GM23338 (cell line): Measurements from ENCODE around the gene SAMD4A. TPM values are rescaled to one million over a fixed set of nuclear protein-coding genes. Genes with fewer than 3 reads are reported as not detected.

Experiments used
- ATAC-seq: fragments of 200-7000 bp; cut with Tn5 transposase; 3 replicates; pipeline ENCODE4 v1.9.1; 2020
- DNase-seq: peaks from one replicate; pipeline ENCODE4 v3.0.0-alpha.2; 2015; ENCODE audit warnings: low spot score
- H2AFZ ChIP-seq: fragments of 200-600 bp; sonication (generic); 2 replicates; pipeline ENCODE4 v1.8.0; 2016; ENCODE audit warnings: antibody characterized with exemption, mild to moderate bottlenecking, moderate library complexity
- H3F3A ChIP-seq: fragments of 200-600 bp; sonication (generic); replicated peaks from 2 replicates; pipeline ENCODE4 v1.8.0; 2017; ENCODE audit warnings: antibody characterized with exemption, mixed run types, low read depth
- H3K27ac ChIP-seq: fragments of 200-600 bp; sonication (generic); 2 replicates; pipeline ENCODE4 v1.6.1; 2016; ENCODE audit warnings: low read depth
- H3K27me3 ChIP-seq: fragments of 200-600 bp; sonication (generic); 2 replicates; pipeline ENCODE4 v1.8.0; 2016; ENCODE audit warnings: mild to moderate bottlenecking, mixed run types, moderate library complexity; ENCODE audit not compliant: insufficient read depth
- H3K36me3 ChIP-seq: fragments of 200-600 bp; sonication (generic); 2 replicates; pipeline ENCODE4 v1.8.0; 2016; ENCODE audit warnings: mild to moderate bottlenecking; ENCODE audit not compliant: insufficient read depth
- H3K4me1 ChIP-seq: fragments of 200-600 bp; sonication (generic); 2 replicates; pipeline ENCODE4 v1.8.0; 2016; ENCODE audit warnings: mild to moderate bottlenecking, moderate library complexity; ENCODE audit not compliant: insufficient read depth
- H3K4me2 ChIP-seq: fragments of 200-600 bp; sonication (generic); 2 replicates; pipeline ENCODE4 v1.7.1; 2017; ENCODE audit warnings: mixed run types
- H3K4me3 ChIP-seq: fragments of 200-600 bp; sonication (generic); 2 replicates; pipeline ENCODE4 v1.6.1; 2016; ENCODE audit warnings: mixed run types
- H3K79me2 ChIP-seq: fragments of 200-600 bp; sonication (generic); replicated peaks from 2 replicates; pipeline ENCODE4 v1.8.0; 2017; ENCODE audit warnings: mild to moderate bottlenecking; ENCODE audit not compliant: insufficient read depth
- H3K9me2 ChIP-seq: fragments of 200-600 bp; sonication (generic); 2 replicates; pipeline ENCODE4 v1.8.0; 2017; ENCODE audit not compliant: insufficient read depth
- H4K20me1 ChIP-seq: fragments of 200-600 bp; sonication (generic); replicated peaks from 2 replicates; pipeline ENCODE4 v1.8.0; 2017; ENCODE audit warnings: mild to moderate bottlenecking; ENCODE audit not compliant: insufficient read depth
- H3K27ac Mint-ChIP-seq: 2 replicates; pipeline ENCODE4 v1.8.0; 2020; ENCODE audit warnings: inconsistent platforms, mild to moderate bottlenecking, moderate library complexity, mixed read lengths
- H3K27me3 Mint-ChIP-seq: 3 replicates; pipeline ENCODE4 v1.8.0; 2022; ENCODE audit warnings: low read depth, mild to moderate bottlenecking, moderate library complexity, mixed read lengths, inconsistent platforms; ENCODE audit not compliant: insufficient read depth, poor library complexity
- H3K36me3 Mint-ChIP-seq: 3 replicates; pipeline ENCODE4 v1.8.0; 2021; ENCODE audit warnings: low read depth, mild to moderate bottlenecking, inconsistent platforms, moderate library complexity, mixed read lengths
- H3K4me1 Mint-ChIP-seq: 3 replicates; pipeline ENCODE4 v1.8.0; 2020; ENCODE audit warnings: mild to moderate bottlenecking, inconsistent platforms, mixed read lengths
- H3K4me3 Mint-ChIP-seq: 3 replicates; pipeline ENCODE4 v1.8.0; 2021; ENCODE audit warnings: moderate library complexity, mild to moderate bottlenecking, inconsistent platforms, mixed read lengths
- H3K9me3 Mint-ChIP-seq: 3 replicates; pipeline ENCODE4 v1.8.0; 2020; ENCODE audit warnings: moderate library complexity, mild to moderate bottlenecking, inconsistent platforms, mixed read lengths
- CREB1 ChIP-seq: fragments of 250-450 bp; sonication (Bioruptor Pico); IDR thresholded peaks from 2 replicates; pipeline ENCODE4 v1.5.0; 2020; ENCODE audit warnings: low read depth, mild to moderate bottlenecking, moderate library complexity
- ETS1 ChIP-seq: IDR thresholded peaks from 2 replicates; pipeline ENCODE4 v1.6.1; 2016; ENCODE audit warnings: antibody characterized with exemption
- EZH2 ChIP-seq: fragments of 200-600 bp; sonication (generic); IDR thresholded peaks from one replicate; pipeline ENCODE4 v1.8.0; 2017; ENCODE audit warnings: antibody characterized with exemption, mild to moderate bottlenecking, low read depth; ENCODE audit not compliant: unreplicated experiment
- EZH2phosphoT487 ChIP-seq: fragments of 200-600 bp; sonication (generic); IDR thresholded peaks from one replicate; pipeline ENCODE4 v1.8.1; 2018; ENCODE audit warnings: antibody characterized with exemption; ENCODE audit not compliant: unreplicated experiment
- ZNF114 ChIP-seq: fragments of 250-450 bp; sonication (Bioruptor Pico); IDR thresholded peaks from 2 replicates; pipeline ENCODE4 v1.5.0; 2020; ENCODE audit warnings: mild to moderate bottlenecking, moderate library complexity
- polyA plus RNA-seq: library from polyadenylated mRNA; unstranded; fragments of >200 nt; fragmentation: Nextera tagmentation; extraction: Ambion mirVana; gene quantifications from 2 replicates; pipeline ENCODE4 v1.2.1, GENCODE V29; 2016
- total RNA-seq: library from RNA; depleted of rRNA; stranded (reverse); fragments of >200 nt; shearing (Covaris generic); gene quantifications from 2 replicates; pipeline ENCODE4 v1.2.3, GENCODE V29; 2014
- TF ChIP-seq, protein P1 (sequence below), 2 experiments: fragments of 200-600 bp in 1 of 2; sonication (generic) in 1 of 2; conservative IDR thresholded peaks; 2 replicates each; pipeline versions ENCODE4 v1.5.1 to v1.6.1; 2016 to 2017; ENCODE audit warnings: antibody characterized with exemption in 2 of 2, low read depth in 2 of 2, mild to moderate bottlenecking in 2 of 2, moderate library complexity in 1 of 2
- TF ChIP-seq, protein P2 (sequence below): IDR thresholded peaks from one replicate; pipeline ENCODE4 v1.6.1; 2018; ENCODE audit warnings: antibody characterized with exemption; ENCODE audit not compliant: unreplicated experiment

Gene SAMD4A
- total and polyA plus RNA-seq, 2 experiments from 2014 or later: 1.6 to 6.9 TPM

DNA sequence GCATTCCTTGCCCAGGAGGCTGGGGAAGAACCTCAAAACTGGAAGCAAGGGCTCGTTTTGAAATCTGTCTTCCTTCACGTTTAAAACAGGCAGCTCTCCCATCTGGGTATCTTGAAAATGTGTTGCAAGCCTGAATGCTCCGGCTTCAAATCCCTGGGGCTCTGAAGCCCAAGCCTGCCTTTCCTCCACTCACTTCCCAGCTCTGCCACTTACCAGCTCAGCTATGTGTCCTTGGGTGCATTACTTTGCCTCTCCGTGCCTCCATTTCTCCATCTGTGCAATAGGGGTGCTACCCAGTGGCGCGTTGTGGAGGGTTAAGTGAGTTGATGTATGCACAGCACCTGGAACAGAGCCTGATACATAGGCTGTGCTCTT, 238.1 kb downstream of the SAMD4A start:
- no peaks in the 10 kb centered on the region for H3K9me3 Mint-ChIP-seq
- no peak overlapping the region for H3K27ac ChIP-seq
- peaks cover 8% of the 10 kb centered on the region for H3K27me3 Mint-ChIP-seq
- no peaks in the 10 kb centered on the region for H4K20me1 ChIP-seq
- H3K27ac Mint-ChIP-seq: no peak overlapping the region
- H3K4me1 Mint-ChIP-seq: peaks cover 23% of the 10 kb centered on the region
- no peak for ATAC-seq
- peaks cover 18% of the 10 kb centered on the region for H3K4me1 ChIP-seq
- H3K4me3 Mint-ChIP-seq: no peak overlapping the region; the same call in 2 of the 3 replicates
- H2AFZ ChIP-seq: peak overlapping the region; percentile 96
- no peaks in the 10 kb centered on the region for H3K79me2 ChIP-seq
- peak overlapping the region; percentile 64 for H3K4me2 ChIP-seq
- 0 out of 2 replicates have a peak, but pooled peaks cover 4% of the 10 kb centered on the region for H3F3A ChIP-seq
- H3K36me3 Mint-ChIP-seq: no peaks in the 10 kb centered on the region
- no peaks in the 10 kb centered on the region; the same call in 1 of the 2 replicates for H3K36me3 ChIP-seq
- no peaks in the 10 kb centered on the region for H3K9me2 ChIP-seq
- peak; percentile 19 for DNase-seq
- H3K4me3 ChIP-seq: peak overlapping the region; percentile 25; the same call in 1 of the 2 replicates
- TF ChIP-seq, protein P1, sequence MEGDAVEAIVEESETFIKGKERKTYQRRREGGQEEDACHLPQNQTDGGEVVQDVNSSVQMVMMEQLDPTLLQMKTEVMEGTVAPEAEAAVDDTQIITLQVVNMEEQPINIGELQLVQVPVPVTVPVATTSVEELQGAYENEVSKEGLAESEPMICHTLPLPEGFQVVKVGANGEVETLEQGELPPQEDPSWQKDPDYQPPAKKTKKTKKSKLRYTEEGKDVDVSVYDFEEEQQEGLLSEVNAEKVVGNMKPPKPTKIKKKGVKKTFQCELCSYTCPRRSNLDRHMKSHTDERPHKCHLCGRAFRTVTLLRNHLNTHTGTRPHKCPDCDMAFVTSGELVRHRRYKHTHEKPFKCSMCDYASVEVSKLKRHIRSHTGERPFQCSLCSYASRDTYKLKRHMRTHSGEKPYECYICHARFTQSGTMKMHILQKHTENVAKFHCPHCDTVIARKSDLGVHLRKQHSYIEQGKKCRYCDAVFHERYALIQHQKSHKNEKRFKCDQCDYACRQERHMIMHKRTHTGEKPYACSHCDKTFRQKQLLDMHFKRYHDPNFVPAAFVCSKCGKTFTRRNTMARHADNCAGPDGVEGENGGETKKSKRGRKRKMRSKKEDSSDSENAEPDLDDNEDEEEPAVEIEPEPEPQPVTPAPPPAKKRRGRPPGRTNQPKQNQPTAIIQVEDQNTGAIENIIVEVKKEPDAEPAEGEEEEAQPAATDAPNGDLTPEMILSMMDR (conservative IDR thresholded peaks at IDR 0.05; ENCODE audit: low read depth in 2 of 2): no peak
- TF ChIP-seq, protein P2, sequence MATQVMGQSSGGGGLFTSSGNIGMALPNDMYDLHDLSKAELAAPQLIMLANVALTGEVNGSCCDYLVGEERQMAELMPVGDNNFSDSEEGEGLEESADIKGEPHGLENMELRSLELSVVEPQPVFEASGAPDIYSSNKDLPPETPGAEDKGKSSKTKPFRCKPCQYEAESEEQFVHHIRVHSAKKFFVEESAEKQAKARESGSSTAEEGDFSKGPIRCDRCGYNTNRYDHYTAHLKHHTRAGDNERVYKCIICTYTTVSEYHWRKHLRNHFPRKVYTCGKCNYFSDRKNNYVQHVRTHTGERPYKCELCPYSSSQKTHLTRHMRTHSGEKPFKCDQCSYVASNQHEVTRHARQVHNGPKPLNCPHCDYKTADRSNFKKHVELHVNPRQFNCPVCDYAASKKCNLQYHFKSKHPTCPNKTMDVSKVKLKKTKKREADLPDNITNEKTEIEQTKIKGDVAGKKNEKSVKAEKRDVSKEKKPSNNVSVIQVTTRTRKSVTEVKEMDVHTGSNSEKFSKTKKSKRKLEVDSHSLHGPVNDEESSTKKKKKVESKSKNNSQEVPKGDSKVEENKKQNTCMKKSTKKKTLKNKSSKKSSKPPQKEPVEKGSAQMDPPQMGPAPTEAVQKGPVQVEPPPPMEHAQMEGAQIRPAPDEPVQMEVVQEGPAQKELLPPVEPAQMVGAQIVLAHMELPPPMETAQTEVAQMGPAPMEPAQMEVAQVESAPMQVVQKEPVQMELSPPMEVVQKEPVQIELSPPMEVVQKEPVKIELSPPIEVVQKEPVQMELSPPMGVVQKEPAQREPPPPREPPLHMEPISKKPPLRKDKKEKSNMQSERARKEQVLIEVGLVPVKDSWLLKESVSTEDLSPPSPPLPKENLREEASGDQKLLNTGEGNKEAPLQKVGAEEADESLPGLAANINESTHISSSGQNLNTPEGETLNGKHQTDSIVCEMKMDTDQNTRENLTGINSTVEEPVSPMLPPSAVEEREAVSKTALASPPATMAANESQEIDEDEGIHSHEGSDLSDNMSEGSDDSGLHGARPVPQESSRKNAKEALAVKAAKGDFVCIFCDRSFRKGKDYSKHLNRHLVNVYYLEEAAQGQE: no peak
- TF ChIP-seq EZH2phosphoT487: no peak
- TF ChIP-seq EZH2: no peak
- no peak for TF ChIP-seq CREB1
- TF ChIP-seq ZNF114 (CRISPR knock-in tag): no peak
- no peak for TF ChIP-seq ETS1
- no peaks in the 10 kb centered on the region for H3K27me3 ChIP-seq
